HL-60 (cell line): ENCODE data around the gene EIF5.

ENCODE experiments used
- CTCF ChIP-seq: IDR thresholded peaks from one replicate; pipeline ENCODE4 v1.5.1; 2011; ENCODE audit warnings: low read length, control low read depth, inconsistent platforms; ENCODE audit not compliant: insufficient read depth
- POLR2AphosphoS5 ChIP-seq: IDR thresholded peaks from 2 replicates; pipeline ENCODE4 v1.6.1; 2012; ENCODE audit warnings: low read depth

GRCh38 chr14:103347091-103347815, 13.2 kb downstream of the EIF5 start:
- TF ChIP-seq POLR2AphosphoS5 = no peak
- TF ChIP-seq CTCF = no peak
